Measurements from ENCODE around the gene VTA1. TPM values are rescaled to one million over a fixed set of nuclear protein-coding genes. Genes with fewer than 3 reads are reported as not detected.
A peak's percentile ranks its signal among the peaks of the same experiment; 100 is the strongest.
"Not testable (repeated sequence)": the region's sequence is repeated elsewhere in the genome, so short reads cannot be mapped to it uniquely, and the experiment has no call there.

Gene VTA1
- total RNA-seq, 1 donor from 2014 or later, result 41.9 TPM

DNA sequence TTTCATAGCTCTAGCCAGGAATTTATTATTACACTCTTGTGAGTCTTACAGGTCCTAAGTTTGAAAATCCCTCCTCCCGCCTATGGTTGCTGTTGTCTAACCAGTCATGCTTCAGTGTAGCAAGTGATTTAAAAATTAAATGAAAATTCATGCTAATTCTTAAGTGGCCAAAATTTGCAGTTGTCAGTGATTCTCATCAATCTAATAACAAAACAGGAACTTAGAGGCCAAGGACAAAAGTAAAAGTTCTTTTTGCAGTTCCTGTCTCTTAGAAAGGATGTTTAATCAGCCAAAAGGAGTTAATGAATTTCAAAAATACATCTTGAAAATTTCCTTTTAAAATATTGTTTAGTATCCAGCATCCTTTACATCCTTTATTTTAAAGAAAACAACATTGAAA, 36.3 kb downstream of the VTA1 start:
- Mint-ChIP-seq H3K27me3 (ENCODE audit: unreplicated experiment) (no peaks in the 10 kb centered on the region), H3K4me3 (ENCODE audit: unreplicated experiment) (no peak overlapping the region), H3K4me1 (ENCODE audit: unreplicated experiment) (peaks cover 6% of the 10 kb centered on the region), H3K27ac (ENCODE audit: unreplicated experiment) (no peak overlapping the region), H3K9me3 (ENCODE audit: unreplicated experiment) (peaks cover under 1% of the 10 kb centered on the region), H3K36me3 (ENCODE audit: unreplicated experiment) (peaks cover 17% of the 10 kb centered on the region)
- TF ChIP-seq, protein P1, sequence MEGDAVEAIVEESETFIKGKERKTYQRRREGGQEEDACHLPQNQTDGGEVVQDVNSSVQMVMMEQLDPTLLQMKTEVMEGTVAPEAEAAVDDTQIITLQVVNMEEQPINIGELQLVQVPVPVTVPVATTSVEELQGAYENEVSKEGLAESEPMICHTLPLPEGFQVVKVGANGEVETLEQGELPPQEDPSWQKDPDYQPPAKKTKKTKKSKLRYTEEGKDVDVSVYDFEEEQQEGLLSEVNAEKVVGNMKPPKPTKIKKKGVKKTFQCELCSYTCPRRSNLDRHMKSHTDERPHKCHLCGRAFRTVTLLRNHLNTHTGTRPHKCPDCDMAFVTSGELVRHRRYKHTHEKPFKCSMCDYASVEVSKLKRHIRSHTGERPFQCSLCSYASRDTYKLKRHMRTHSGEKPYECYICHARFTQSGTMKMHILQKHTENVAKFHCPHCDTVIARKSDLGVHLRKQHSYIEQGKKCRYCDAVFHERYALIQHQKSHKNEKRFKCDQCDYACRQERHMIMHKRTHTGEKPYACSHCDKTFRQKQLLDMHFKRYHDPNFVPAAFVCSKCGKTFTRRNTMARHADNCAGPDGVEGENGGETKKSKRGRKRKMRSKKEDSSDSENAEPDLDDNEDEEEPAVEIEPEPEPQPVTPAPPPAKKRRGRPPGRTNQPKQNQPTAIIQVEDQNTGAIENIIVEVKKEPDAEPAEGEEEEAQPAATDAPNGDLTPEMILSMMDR (IDR thresholded peaks at IDR 0.05), result no peak
- no peak for DNase-seq (ENCODE audit: extremely low spot score, unreplicated experiment)

- H3K27ac Mint-ChIP-seq (ENCODE audit: unreplicated experiment), result no peak overlapping the region
- H3K4me3 Mint-ChIP-seq (ENCODE audit: unreplicated experiment), result no peak overlapping the region
- no peaks in the 10 kb centered on the region for H3K27me3 Mint-ChIP-seq (ENCODE audit: unreplicated experiment)
- TF ChIP-seq, protein P1 (IDR thresholded peaks at IDR 0.05), result no peak
- no peak for DNase-seq (ENCODE audit: extremely low spot score, unreplicated experiment)
- H3K36me3 Mint-ChIP-seq (ENCODE audit: unreplicated experiment), result peaks cover 16% of the 10 kb centered on the region
- no peaks in the 10 kb centered on the region for H3K9me3 Mint-ChIP-seq (ENCODE audit: unreplicated experiment)
- peaks cover 12% of the 10 kb centered on the region for H3K4me1 Mint-ChIP-seq (ENCODE audit: unreplicated experiment)
Measured at GRCh38 chr6:142184307-142184706, 37.2 kb downstream of the VTA1 start.

GRCh38 chr6:142185641-142186040, 38.6 kb downstream of the VTA1 start:
- Mint-ChIP-seq H3K27ac (ENCODE audit: unreplicated experiment) (no peak overlapping the region), H3K4me3 (ENCODE audit: unreplicated experiment) (no peak overlapping the region), H3K27me3 (ENCODE audit: unreplicated experiment) (no peaks in the 10 kb centered on the region), H3K4me1 (ENCODE audit: unreplicated experiment) (peaks cover 14% of the 10 kb centered on the region), H3K36me3 (ENCODE audit: unreplicated experiment) (peaks cover 25% of the 10 kb centered on the region), H3K9me3 (ENCODE audit: unreplicated experiment) (no peaks in the 10 kb centered on the region)
- DNase-seq (ENCODE audit: extremely low spot score, unreplicated experiment), result no peak
- TF ChIP-seq, protein P1 (IDR thresholded peaks at IDR 0.05), result no peak

DNA sequence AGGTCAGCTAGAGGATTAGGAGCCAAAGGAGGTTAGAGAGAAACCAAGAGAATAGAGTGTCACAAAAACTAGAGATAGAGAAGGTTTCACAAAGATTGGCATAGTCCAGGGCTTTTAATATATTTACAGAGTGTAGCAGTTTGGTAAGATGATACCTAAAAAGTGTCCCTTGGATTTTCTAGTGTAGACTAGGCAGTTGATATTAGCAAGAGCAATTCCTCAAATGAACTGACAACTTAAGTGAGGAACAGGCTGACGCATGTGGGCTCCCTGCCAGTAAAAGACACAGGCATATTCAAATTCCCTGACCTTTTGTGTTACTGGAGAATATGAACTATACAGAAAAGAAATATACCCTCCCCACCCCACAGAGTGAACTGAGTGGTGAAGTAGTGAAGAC, 40.1 kb downstream of the VTA1 start:
- no peaks in the 10 kb centered on the region for H3K27me3 Mint-ChIP-seq (ENCODE audit: unreplicated experiment)
- no peak overlapping the region for H3K27ac Mint-ChIP-seq (ENCODE audit: unreplicated experiment)
- H3K9me3 Mint-ChIP-seq (ENCODE audit: unreplicated experiment), result no peaks in the 10 kb centered on the region
- no peak for DNase-seq (ENCODE audit: extremely low spot score, unreplicated experiment)
- TF ChIP-seq, protein P1 (IDR thresholded peaks at IDR 0.05), result no peak
- H3K36me3 Mint-ChIP-seq (ENCODE audit: unreplicated experiment), result peaks cover 20% of the 10 kb centered on the region
- H3K4me3 Mint-ChIP-seq (ENCODE audit: unreplicated experiment), result no peak overlapping the region
- peaks cover 14% of the 10 kb centered on the region for H3K4me1 Mint-ChIP-seq (ENCODE audit: unreplicated experiment)

DNA sequence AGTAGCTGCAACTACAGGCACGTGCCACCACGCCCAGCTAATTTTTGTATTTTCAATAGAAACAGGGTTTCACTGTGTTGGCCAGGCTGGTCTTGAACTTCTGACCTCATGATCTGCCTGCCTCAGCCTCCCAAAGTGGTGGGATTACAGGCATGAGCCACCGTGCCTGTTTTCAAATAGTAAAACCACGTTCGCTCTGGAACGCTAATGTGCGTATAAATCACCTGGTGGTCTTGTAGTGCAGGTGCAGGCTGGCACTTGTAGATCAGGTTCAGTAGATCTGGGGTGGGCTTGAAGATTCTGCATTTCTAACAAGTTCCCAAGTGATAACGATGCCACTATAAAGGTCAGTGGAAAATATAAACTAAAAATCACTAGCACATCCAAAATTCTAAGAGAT, 41.3 kb downstream of the VTA1 start:
- TF ChIP-seq, protein P1 (IDR thresholded peaks at IDR 0.05), result peak; percentile 7
- not testable (repeated sequence) for H3K27me3 Mint-ChIP-seq (ENCODE audit: unreplicated experiment); H3K4me3 Mint-ChIP-seq (ENCODE audit: unreplicated experiment)

More for the DNA sequence above, 41.3 kb downstream of the VTA1 start:
- H3K9me3 Mint-ChIP-seq (ENCODE audit: unreplicated experiment); DNase-seq (ENCODE audit: extremely low spot score, unreplicated experiment); H3K27ac Mint-ChIP-seq (ENCODE audit: unreplicated experiment): not testable (repeated sequence)
- Mint-ChIP-seq H3K36me3 (ENCODE audit: unreplicated experiment) (peaks cover 14% of the 10 kb centered on the region), H3K4me1 (ENCODE audit: unreplicated experiment) (peaks cover 14% of the 10 kb centered on the region)
